GM21528 (cell line): ENCODE results near the gene ADPGK.
"Not testable (repeated sequence)": the region's sequence is repeated elsewhere in the genome, so short reads cannot be mapped to it uniquely, and the experiment has no call there.

Source experiments
- ATAC-seq: cut with Tn5 transposase; IDR thresholded peaks from one replicate; pipeline ENCODE4 v1.9.1; 2021; ENCODE audit warnings: mild to moderate bottlenecking, moderate library complexity; ENCODE audit not compliant: unreplicated experiment, low FRiP score

The ADPGK gene

DNA sequence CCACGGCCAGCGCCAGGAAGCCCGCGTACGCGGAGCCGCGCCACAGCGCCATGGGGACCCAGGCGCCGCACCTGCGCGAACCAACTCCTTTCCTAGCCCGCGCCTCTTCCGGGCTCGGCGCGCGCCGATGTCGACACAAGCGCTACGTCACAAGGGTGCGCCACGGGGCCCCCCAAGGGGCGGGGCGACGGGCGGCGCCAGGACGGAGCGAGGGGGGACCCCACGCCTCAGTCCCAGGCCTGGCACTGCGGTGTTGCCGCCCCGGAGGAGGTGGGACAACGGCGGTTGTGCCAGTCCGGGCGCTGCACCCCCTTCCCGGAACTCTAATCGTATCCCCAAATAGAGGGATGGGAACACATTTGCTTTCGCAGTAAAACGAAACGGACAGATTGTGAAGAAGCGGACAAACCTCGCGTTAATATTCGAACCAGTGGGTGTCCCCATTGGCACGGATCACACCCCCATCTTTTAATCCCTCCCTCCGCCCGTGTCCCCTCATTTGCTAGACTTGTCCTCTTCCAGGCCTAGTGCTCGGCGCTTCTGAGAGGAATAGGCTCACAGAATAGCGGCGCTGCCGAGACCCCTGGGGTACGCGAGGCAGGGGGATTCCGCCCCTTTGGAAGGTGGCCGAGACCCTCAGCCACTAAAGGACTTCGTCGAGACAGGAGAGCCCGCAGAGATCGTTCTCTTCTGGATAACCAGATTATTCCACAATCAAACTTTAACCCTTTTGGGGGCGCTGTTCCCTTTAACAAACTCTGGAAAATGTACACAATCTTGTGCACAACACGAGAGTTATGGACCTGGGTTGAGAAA is at the start of gene ADPGK:
ADPGK (minus strand) TSS at position 119 of the 816 bp plus-strand sequence; CDS start at position 52, 67 bp downstream.
- ATAC-seq = peak; percentile 81

DNA sequence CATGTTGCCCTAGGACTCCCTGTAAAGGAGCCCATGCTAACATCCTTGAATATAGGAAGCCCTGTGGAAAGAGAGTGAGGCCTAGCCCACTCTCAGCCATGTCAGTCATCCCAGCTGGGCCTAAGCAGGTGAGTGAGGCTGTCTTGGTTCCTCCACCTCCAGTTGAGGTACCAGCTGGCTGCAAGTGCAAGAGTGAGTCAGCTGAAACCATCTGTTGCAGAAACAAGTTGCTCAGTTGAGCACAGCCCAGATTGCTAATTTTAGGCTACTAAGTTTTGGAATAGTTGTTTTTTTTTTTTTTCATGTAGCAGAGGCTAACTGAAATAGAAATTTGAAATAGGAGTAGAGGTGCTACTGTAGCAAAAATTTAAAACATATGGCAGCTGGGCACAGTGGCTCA is 43.7 kb upstream of the ADPGK start:
- no peak for ATAC-seq

DNA sequence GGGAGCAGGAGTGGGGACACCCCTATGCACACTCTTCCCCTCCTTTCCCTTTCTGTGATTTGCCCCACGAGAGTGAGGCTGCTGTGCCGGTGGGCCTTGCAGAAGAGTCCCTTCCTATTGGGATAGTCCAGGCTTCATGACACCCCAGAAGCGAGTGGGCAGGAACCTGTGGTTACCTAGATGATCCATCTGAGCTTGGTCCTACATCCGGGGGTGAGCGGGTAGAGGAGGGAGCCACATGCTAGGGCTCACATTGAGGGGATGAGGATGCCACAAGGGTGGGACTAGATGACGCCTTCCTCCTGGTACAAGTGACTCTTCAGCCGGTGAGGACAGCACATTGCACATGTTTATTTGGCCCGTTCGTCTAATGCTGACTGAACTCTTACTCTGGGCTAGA is 43.1 kb upstream of the ADPGK start:
- no peak for ATAC-seq

DNA sequence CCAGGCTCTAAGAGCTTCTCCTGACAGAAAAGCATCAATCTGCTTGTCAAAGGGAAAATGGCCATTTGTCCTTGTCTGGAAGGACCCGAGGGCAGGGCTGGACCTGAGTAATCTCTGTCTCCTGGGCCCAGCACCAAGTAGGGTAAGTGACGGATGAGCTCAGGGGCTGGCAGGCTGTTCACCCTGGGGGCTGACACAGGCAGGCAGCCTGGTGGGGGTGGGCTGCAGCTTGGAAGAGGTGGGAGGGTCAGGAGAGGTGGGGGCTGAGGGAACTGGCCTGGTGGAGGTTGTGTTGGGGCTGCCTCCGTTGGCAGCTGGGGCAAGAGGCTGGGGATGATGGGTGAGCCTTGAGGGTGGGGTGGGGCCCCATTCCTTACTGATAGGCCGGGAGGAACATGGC is 42.3 kb upstream of the ADPGK start:
- no peak for ATAC-seq

DNA sequence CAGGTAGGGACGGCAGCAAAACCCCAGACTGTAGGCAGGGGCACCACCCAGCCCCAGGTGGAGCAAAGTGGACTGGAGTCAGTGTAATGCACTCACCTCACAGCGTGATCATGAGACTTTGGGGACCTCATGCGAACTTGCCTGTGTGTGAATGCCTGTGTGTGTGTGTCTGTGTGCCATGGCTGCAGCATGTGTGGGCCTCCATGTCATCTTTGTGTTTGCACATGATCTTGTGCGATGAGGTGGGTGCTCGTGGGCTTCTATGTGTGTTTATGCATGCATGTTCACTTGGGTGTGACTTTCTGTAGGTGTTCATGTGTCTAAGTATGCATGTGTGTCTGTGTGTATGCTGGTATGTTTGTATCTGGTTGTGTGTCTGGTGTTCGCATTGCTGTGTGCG is 41.2 kb upstream of the ADPGK start:
- no peak for ATAC-seq

DNA sequence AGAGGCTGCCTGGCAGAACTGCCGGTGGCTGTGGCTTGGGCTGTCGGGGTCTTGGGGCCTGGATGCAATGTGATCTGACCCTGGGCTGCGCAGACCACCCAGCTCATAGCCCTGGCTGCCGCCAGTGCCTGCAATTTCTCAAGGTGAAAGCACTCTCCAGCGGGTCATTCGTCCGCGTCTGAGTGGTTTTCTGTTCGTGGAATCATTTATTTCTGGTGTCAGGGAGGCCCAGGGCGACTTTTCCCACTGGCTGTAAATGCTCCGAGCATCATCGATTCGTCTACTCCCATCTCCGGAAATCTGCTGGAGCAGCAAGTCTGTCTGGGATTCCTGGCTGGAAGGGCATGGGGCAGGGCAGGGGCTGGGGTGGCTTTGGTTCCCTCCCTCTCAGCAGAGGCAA is 40.6 kb upstream of the ADPGK start:
- ATAC-seq = no peak

DNA sequence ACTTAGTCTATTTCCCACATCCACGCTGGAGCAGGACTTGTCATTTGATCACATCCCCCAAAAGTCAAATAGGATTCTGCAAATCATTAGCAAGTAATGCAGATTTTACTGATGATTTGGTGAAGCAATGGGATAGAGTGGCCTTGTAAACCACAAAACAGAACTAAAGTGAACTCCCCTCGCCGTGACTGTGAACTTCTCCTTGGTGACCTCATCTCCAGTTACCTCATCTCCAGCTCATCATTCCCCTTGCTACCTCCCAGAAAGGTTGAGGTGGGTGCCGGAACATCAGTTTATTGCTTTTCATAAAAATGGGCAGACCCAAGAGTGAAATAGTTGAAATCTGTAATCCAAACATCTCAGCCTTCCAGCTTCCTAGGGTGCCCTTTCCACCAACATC is 36.7 kb upstream of the ADPGK start:
- ATAC-seq = no peak

DNA sequence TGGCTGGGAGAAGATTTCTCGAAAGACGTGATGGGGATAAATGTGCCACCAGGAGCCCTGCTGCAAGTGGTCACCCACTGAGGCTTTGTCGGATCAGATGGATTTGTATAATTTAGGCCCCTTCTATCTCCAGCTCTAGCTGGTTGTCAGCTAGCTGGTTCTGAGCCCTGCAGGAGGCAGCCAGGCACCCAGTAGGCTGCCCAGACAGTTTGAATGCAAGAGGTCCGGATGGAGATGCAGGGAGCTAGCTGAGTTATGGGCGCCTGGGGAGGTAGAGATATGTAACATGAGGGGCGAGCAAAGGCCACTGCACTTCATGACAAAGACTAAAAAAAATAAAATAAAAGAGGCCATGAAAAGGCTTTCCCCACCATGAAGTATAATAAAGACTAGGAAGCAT is 35.1 kb upstream of the ADPGK start:
- no peak for ATAC-seq

DNA sequence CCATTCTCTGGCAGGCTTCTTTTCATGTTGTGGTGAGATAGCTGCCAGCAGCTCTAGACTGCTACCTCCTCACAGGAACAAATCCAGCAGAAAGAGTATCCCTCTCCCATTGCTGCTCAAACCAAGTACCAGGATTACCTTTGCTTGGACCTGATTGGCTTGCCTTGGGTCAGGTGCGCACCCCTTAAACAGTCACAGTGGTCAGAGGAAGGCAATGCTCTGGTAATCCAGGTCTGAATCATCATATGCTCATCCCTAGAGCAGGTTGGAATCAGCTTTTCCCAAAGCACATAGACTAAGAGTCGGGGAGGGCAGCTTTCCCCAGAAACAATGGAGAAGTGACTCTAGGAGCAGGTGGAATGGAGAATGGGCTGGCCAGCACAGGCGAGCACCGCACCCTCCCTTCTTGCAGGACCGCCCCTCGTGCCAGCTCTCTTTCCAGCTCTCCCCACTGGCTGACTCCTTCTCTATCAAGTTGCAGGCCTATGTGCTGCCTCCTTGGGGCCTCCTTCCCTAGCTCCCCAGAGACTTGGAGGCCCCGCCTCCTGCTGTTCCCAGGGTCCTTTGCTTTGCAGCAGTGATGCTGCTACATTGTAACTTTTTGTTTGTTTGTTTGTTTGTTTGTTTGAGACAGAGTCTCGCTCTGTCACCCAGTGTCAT is 29.9 kb upstream of the ADPGK start:
- ATAC-seq = no peak

DNA sequence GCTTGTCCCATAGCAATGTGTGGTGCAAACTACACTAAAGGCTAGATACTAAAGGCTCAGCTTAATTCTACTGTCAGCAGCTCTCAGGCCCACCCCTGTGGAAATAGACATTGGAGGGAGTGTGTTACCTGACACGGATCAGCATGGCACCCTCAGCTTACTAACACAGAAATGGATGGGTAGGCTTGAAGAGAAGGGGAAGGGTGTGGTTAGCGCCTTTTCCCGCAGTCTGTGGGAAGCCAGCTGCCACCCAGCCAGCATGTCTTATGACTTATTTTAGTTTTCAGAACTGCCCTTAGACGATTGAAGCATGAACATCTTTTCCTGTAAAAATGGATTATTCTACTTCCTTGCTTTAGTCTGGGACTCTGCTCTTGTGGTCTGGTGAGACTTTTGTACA is 25.8 kb upstream of the ADPGK start:
- ATAC-seq = no peak

DNA sequence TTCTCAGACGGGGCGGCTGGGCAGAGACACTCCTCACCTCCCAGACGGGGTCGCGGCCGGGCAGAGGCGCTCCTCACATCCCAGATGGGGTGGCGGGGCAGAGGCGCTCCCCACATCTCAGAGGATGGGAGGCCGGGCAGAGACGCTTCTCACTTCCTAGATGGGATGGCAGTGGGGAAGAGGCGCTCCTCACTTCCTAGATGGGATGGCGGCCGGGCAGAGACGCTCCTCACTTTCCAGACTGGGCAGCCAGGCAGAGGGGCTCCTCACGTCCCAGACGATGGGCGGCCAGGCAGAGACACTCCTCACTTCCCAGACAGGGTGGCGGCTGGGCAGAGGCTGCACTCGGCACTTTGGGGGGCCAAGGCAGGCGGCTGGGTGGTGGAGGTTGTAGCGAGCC is 23.8 kb upstream of the ADPGK start:
- not testable (repeated sequence) for ATAC-seq

DNA sequence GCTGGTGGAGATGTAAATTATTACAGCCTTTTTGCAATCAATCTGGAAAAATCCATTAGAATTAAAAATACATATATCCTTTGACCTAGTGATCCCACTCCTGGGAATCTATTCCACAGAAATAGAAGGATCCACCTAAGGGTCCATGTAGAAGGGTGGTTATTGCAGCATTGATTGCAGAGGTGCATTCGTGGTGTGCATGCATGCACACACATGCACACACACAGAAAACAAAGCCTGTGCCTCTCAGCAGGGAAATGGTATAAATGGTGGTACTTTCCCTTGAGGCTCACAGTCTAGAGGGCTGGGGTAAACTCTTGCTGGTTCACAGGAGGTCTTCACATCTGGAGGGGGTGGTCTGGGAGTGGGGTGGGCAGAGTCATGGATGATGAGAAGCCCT is 19.4 kb upstream of the ADPGK start:
- no peak for ATAC-seq

DNA sequence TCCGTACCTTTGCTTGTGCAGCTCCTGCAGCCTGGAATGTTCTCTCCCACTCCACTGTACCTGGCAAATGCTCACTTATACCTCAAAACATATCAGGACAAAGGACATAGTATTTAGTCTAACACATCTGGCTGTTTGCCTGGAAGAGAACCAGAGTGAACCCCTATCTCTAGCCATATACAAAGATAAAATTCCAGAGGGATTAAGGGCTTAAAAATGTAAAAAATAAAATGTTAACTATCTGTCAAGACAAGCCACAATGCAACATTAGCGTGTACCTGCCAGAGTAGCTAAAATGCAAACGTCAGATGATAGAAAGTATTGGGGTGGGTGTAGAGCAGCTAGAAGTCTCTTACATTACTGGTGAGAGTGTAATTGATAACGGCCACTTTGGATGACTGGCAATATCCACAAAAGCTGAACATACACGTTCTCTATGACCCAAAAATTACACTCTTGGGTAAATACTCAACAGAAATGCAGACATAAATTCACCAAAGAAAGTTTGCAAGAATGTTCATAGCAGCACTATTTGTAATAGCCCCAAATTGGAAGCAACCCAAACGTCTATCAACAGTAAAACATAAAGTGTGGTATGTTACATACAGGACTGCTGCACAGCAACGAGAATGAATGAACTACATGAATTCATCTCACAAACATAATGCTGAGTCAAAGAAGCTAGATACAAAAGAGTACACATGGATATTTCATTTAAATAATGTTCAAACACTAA is 18.2 kb upstream of the ADPGK start:
- no peak for ATAC-seq

DNA sequence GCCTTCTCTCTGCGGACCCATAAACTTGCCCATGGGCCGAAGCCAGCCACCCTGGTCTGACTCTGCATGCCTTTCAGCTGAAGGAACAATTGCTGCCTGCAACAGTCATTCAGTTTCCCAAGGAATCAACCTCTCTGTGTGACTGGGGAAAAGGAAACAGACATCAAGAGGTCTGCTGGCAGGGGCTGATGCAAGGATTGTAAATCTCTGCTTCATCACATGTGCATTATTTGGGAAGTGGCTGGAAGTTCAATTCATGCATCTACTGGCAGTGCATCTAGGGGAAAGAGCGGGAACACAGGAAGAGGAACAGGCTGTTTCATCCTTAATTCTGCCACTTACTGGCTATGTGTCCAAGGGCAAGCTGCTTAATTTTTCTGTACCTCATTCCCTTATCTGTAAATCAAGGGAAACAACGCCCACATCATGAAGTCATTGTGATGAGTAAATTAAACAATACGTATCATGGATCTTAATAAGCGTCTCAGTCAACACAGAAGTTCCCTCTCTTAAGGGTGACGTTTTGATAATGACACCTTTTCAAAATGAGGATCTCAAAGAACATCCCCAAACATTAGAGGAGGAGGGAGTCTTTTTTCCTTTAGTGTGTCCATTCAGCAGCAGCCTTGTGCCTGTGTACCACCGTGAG is 17.4 kb upstream of the ADPGK start:
- no peak for ATAC-seq

DNA sequence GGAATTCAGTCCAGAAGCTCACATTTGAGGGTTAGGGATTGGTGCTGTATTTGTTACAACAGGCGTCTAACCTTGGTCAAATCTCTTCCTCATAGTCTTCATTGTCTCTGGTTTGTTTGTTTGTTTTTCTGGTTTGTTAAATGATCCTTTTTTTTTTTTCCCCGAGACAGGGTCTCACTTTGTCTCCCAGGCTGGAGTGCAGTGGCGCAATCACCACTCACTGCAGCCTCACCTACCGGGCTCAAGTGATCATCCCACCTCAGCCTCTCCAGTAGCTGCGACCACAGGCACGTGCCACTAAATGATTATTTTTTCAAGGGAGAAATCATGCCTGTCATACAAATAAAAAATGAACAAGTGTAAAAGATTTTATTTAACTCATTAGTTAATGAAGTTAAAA is 14.3 kb upstream of the ADPGK start:
- ATAC-seq = no peak

DNA sequence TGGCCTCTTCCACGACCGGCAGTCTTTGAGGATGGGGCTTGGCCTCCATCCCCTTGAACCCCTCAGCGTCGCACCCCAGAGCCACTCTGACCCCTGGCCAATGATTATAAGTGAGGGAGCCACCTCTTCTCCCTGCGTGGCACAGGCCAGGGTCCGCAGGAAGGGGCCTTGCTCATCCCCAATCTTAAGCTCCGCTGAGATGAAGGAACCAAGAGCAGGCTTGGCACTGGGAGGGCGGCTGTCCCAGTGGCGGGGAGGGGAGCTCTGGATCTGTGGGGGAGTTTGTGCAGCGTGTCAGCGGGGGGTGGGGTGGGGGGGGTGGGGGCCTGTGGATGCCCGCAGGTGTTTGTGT is 13.8 kb upstream of the ADPGK start:
- no peak for ATAC-seq

DNA sequence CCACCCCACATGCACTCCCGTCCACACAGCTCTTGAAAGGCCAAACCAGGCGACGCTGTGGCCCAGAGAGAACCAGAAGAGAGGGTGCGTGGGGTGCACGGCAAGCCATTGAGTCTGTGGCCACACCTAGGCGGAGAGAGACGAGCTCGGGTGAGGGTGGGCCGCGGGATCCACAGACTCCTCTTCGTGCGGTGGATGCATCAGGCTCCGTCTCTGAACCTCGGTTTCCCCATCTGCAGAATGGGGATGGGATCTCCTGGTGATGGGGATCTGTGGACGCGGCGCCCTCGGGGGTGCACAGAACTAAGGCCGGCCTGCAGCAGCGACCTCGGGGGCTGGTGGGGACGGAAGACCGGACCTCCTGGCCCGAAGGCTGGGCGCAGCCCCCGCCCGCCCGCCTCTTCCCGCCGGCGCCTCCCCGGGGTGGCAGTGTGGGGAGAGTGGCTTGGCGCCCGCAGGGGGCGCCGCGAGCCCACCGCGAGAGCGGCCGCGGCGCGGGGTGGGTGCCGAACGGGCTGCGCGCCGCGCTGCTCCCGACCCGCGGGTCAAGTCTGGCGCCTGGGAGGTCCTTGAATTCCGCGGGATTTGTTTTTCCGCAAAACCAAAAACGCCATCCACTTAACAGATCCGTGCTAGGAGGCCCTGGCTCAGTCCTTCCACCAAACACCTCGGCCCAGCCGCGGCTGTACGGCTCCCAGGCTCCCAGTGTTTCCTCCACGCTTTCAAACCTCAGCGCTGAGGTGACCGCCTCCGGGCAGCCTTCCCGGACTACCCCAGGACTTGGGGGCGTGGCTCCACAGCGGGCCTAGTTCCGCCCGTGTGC is 13.2 kb upstream of the ADPGK start:
- ATAC-seq = peak; percentile 55

DNA sequence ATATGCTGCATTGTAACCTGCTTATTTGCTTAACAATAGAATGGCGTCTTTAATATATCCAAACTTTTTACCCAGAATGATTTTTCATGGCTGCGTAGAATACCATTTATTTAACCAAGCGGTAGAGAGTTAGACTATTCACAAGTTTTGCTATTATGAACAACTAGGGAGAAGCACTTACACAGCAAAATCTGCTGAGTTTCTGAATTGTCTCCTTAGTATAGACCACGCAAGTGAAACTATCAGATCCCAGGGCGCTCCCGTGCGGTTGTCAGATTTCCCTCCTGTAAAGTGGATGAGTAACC is 12.6 kb upstream of the ADPGK start:
- ATAC-seq = no peak

DNA sequence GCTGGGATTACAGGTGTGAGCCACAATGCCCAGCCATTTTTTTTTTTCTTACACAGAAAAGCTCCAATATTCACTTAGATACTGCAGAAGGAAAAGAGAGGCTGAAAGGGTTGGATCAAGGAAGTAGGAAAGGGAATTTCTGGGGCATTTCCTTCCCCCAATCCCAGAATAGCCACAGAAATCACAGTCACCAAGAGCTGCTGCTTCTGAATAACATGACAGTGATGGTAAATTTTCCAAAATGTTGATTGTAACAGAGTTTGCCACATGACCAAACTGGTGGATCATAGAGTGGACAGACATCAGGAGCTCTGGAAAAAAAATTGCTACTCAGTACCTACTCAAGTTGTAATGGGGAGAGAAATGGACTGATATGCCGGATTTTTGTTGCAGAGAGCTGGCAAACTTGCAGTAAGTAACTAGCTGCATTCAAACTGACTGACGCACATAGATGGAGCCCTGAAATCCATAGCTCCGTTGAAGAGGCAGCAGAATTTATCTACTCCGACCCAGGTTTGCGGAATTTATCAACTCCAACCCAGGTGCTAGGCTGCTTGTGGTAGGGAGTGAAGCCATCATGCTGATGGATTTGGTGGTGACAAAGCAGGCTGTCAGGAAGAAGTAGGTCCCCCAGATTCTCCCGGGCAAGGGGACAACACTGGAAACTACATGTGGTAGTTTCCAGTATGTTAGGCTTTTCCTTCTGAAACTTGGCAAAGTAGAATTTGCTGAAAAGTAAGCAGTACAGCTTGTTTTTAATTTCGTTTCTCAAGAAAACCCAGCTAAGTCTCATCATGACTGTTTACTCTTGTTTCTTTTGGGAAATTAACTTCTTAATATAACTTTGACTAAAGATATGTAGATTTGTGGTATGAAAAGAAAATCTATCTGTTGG is 10.5 kb upstream of the ADPGK start:
- ATAC-seq = no peak
